ENCODE measurements around the gene DSTN.

The DSTN gene

GRCh38 chr20:17584689-17585088 lies 14.8 kb downstream of the DSTN start:
- DNase-seq, result no peak

DNA sequence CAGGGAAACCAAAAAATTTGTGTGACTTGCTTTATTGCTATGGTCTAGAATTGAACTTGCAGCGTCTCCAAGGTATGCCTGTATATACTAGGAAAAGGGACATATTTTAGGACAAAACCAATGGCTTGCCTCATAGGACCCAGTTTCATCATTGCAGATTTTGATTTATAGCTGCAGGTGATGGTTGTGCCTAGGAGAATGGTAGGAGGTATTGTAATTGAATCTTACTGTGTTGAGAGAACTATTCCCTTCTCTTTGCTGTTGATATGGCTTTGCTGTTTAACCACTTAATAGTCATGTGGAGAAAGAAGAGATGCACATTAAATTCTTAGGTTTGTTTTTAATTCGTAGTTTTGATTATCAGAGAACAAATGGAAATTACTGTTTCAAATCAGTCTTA lies 16.4 kb downstream of the DSTN start:
- no peak for DNase-seq

- DNase-seq, result no peak
These were observed 17.3 kb downstream of the DSTN start for GRCh38 chr20:17587148-17587547.

GRCh38 chr20:17587824-17588223 lies 17.9 kb downstream of the DSTN start:
- DNase-seq, result no peak

- DNase-seq, result no peak
These were observed 19.4 kb downstream of the DSTN start for GRCh38 chr20:17589161-17589834.

DNA sequence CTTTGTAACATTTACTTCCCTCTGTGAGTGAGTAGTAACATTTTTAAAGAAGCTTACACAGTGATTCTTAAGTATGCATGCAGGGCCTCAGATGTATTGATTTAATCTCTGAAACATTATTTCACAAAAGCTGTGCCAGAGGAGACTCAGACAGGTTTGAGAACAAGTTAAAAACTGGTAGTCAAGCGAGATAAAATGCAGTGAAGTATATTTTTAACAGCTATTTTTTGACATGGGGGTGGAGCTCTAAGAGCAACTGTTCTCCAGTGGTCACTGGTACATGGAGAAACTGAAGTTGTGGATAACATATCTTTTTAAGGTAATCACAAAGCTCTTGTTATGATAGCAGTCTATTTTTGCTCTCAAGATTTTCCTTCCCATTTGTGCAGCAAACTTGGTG lies 20.4 kb downstream of the DSTN start:
- no peak for DNase-seq

DNA sequence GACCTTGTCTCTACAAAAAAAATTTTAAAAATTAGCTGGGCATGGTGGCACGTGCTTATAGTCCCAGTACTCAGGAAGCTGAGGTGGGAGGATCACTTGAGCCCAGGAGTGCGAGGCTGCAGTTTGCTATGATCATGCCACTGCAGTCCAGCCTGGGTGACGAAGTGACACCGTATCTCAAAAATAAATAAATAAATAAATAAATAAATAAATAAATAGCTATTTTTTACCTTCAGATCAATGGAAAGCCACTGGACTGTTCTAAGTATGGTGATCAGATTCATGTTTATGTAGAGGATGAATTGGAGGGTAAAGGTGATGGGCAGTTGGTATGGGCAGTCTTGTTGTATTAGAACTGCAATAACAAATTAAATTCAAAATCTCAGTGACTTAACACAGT lies 24.0 kb downstream of the DSTN start:
- DNase-seq, result no peak

GRCh38 chr20:17594443-17594842 lies 24.6 kb downstream of the DSTN start:
- DNase-seq, result no peak

GRCh38 chr20:17595856-17596255 lies 26.0 kb downstream of the DSTN start:
- no peak for DNase-seq

DNA sequence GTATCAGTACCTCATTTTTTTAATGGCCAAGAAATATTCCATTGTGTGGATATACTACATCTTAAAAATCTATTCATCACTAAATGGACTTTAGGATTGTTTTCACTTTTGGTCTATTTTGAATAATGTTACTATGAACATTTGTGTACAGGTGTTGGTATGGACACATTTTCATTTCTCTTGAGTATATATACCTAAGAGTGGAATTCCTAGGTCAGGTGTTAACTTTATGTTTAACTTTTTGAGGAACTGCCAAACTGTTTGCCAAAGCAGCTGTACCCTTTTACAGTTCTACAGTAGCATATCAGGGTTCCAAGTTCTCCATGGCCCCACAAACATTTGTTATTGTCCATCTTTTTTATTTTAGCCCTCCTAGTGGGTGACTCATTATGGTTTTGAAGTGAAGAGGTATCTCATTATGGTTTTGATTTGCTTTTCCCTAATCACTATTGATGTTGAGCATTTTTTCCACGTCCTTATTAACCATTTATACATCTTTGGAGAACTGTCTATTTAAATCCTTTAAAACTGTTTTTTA lies 28.2 kb downstream of the DSTN start:
- DNase-seq, result no peak

- no peak for DNase-seq
These were observed 32.1 kb downstream of the DSTN start for GRCh38 chr20:17601957-17602356.

DNA sequence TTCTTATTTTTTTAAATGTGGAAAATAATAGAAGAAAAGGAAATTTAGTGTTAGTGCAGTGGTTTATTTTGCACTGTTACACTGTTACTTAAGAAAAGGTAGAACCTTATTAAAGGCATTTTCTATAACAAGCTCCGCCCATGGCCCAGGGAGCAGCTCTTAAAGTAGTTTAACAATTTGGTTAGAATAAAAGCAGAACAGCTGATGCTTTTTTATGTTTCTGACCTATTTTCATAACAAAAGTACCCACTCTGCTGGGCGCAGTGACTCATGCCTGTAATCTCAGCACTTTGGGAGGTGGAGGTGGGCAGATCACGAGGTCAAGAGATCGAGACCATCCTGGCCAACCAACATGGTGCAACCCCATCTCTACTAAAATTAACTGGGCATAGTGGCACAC lies 32.6 kb downstream of the DSTN start:
- no peak for DNase-seq

GRCh38 chr20:17605131-17605660 lies 35.3 kb downstream of the DSTN start:
- no peak for DNase-seq

- DNase-seq, result no peak
These were observed 36.1 kb downstream of the DSTN start for GRCh38 chr20:17606001-17606400.

DNA sequence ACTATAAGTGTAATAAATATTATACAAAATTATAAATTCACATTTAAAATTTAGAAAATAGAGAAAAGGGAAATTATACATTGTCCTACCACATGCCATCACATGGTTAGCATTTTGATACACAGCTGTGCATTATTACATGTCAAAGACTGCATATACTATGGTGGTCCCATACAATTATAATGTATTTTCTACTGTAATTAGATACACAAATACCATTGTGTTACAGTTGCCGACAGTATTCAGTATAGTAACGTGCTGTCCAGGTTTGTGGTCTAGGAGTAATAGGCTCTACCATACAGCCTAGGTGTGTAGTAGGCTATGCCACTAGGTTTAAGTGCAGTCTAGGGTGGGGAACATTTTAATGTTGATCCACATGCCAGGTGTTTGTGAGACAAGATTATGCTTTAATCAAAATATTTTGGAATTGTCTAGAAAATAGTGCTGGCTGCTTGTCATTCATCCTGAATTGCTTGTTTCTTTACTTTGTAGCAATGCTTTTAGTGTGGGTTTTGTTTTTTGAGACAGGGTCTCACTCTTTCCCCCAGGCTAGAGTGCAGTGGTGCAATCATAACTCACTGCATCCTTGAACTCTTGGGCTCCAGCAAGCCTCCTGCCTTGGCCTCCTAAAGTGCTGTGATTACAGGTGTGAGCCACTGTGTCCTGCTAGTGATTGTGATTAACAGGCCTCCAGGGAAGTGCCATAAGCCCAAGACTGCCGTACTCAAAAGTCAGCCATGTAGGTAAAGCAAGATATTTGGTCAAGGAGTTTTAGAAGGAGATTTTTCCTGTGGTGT lies 39.0 kb downstream of the DSTN start:
- DNase-seq, result no peak

GRCh38 chr20:17609811-17610377 lies 40.0 kb downstream of the DSTN start:
- DNase-seq, result no peak

- DNase-seq, result no peak
These were observed 40.9 kb downstream of the DSTN start for GRCh38 chr20:17610566-17611289.

GRCh38 chr20:17611290-17611539 lies 41.3 kb downstream of the DSTN start:
- DNase-seq, result no peak

DNA sequence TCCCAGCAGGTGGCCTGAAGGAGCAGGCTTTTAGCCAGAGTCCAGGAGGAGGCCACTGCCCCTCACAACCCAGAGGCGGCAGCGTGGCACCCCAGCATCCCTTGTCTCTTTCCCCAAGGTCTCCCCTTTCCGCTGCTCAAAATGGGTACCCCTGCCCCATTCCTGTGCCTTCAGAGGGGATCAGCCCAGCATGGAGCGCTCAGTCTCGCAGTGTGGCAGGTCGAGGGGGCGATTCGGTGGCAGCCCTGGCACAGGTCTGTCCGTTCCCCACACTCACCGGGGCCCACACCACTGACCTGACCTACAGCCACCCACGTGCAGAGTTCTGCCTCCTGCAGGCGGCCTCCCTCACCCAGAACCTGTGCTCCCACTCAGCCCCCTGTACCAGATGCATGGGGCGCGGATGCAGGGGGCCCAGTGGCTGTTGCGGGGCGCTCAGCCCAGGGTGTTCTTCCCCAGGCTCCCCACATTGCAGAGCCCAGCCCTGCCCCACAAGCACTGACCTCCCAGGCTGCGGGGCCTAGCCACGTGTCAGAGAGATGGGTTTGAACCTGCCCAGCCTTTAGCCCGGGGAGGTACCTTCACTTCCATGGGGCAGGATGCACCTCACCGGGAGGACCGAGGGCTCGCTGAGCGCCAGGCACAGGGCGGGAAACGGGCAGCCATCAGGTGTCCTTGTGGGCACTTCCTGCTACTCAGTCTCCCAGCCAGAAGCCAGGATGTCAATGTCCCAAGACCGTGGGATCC lies 41.8 kb downstream of the DSTN start:
- DNase-seq, result no peak

DNA sequence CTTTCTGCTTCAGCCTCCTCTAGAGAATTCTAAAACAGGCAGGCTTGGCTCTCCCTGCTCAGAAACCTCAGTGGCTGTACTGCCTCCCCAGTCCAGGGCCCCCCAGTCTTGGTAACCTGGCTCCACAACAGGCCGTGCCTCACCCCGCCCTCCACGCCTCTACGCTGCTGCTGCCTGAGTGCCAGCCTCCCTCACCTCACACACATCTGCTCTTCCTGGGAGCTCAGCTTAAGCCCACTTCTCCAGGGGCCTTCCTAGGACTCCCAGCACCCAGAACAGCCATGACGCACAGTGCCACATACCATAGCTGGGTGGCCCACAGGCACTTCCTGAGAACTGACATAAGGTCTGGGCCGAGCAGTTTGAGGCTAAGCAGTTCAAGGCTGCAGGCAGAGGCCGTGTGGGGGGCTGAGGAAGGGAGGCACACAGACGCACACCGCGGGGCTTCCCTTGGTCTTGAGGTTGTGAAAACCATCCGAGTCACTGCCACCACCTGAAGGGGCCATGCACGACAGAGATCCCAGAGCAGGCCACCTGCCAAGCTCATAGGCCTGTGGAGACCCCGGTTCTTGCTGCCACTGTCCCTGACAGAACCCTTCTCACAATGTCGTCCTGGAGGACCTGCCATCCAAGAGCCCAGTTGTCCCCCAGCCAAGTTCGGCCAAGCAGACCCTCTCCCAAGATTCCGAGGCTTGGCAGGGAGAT lies 42.6 kb downstream of the DSTN start:
- no peak for DNase-seq

GRCh38 chr20:17612992-17613327 lies 43.1 kb downstream of the DSTN start:
- no peak for DNase-seq
